ENCODE data around the gene ZCCHC12.
"Not testable (repeated sequence)": the region's sequence is repeated elsewhere in the genome, so short reads cannot be mapped to it uniquely, and the experiment has no call there.

ZCCHC12 gene

GRCh38 chrX:118795528-118796280 is 27.9 kb upstream of the ZCCHC12 start:
- H3K9me3 ChIP-seq (ENCODE audit: control insufficient read depth, low read length): no peaks in the 10 kb centered on the region
- H2AFZ ChIP-seq: no peak overlapping the region
- TF ChIP-seq CTCF (IDR thresholded peaks at IDR 0.05): no peak
- no peak overlapping the region for H3K4me3 ChIP-seq (ENCODE audit: low read depth, low read length)
- H3K4me1 ChIP-seq: no peaks in the 10 kb centered on the region
- no peaks in the 10 kb centered on the region for H3K79me2 ChIP-seq
- H3K4me2 ChIP-seq (ENCODE audit: low read length): no peak overlapping the region
- H3K9ac ChIP-seq: no peak overlapping the region
- no peaks in the 10 kb centered on the region for H3K27me3 ChIP-seq (ENCODE audit: control insufficient read depth, insufficient read depth, low read length)
- no peaks in the 10 kb centered on the region for H3K36me3 ChIP-seq (ENCODE audit: control insufficient read depth, insufficient read depth, low read length)
- H3K27ac ChIP-seq: no peak overlapping the region

- no peaks in the 10 kb centered on the region for H3K27me3 ChIP-seq (ENCODE audit: control insufficient read depth, insufficient read depth, low read length)
- H3K36me3 ChIP-seq (ENCODE audit: control insufficient read depth, insufficient read depth, low read length): no peaks in the 10 kb centered on the region
- no peaks in the 10 kb centered on the region for H3K79me2 ChIP-seq
- no peak overlapping the region for H3K27ac ChIP-seq
- H3K9me3 ChIP-seq (ENCODE audit: control insufficient read depth, low read length): no peaks in the 10 kb centered on the region
- H3K4me2 ChIP-seq (ENCODE audit: low read length): no peak overlapping the region
- H3K4me1 ChIP-seq: no peaks in the 10 kb centered on the region
- no peak for TF ChIP-seq CTCF (IDR thresholded peaks at IDR 0.05)
- H3K9ac ChIP-seq: no peak overlapping the region
- H2AFZ ChIP-seq: no peak overlapping the region
- no peak overlapping the region for H3K4me3 ChIP-seq (ENCODE audit: low read depth, low read length)
These were observed 20.8 kb upstream of the ZCCHC12 start for GRCh38 chrX:118802857-118803256.

GRCh38 chrX:118807151-118808017 is 16.2 kb upstream of the ZCCHC12 start:
- Histone ChIP-seq H3K27ac (no peak overlapping the region), H3K4me3 (ENCODE audit: low read depth, low read length) (no peak overlapping the region), H3K9ac (no peak overlapping the region), H3K79me2 (no peaks in the 10 kb centered on the region), H3K4me2 (ENCODE audit: low read length) (no peak overlapping the region), H3K36me3 (ENCODE audit: control insufficient read depth, insufficient read depth, low read length) (no peaks in the 10 kb centered on the region), H2AFZ (no peak overlapping the region), H3K4me1 (no peaks in the 10 kb centered on the region), H3K27me3 (ENCODE audit: control insufficient read depth, insufficient read depth, low read length) (no peaks in the 10 kb centered on the region), H3K9me3 (ENCODE audit: control insufficient read depth, low read length) (no peaks in the 10 kb centered on the region)
- peak; percentile 59 for TF ChIP-seq CTCF (IDR thresholded peaks at IDR 0.05)

- not testable (repeated sequence) for H3K9me3 ChIP-seq (ENCODE audit: control insufficient read depth, low read length); H3K4me3 ChIP-seq (ENCODE audit: low read depth, low read length); H3K4me2 ChIP-seq (ENCODE audit: low read length); H3K36me3 ChIP-seq (ENCODE audit: control insufficient read depth, insufficient read depth, low read length); H3K4me1 ChIP-seq; H3K9ac ChIP-seq; H3K79me2 ChIP-seq; H3K27ac ChIP-seq; H2AFZ ChIP-seq; H3K27me3 ChIP-seq (ENCODE audit: control insufficient read depth, insufficient read depth, low read length)
These were observed 6.4 kb upstream of the ZCCHC12 start for GRCh38 chrX:118817257-118817656.

- no peaks in the 10 kb centered on the region for H3K9me3 ChIP-seq (ENCODE audit: control insufficient read depth, low read length)
- no peak for TF ChIP-seq CTCF (IDR thresholded peaks at IDR 0.05)
- no peak overlapping the region for H3K9ac ChIP-seq
- no peak overlapping the region for H3K4me3 ChIP-seq (ENCODE audit: low read depth, low read length)
- H3K79me2 ChIP-seq: no peaks in the 10 kb centered on the region
- H3K36me3 ChIP-seq (ENCODE audit: control insufficient read depth, insufficient read depth, low read length): no peaks in the 10 kb centered on the region
- H2AFZ ChIP-seq: no peak overlapping the region
- no peak overlapping the region for H3K27ac ChIP-seq
- H3K27me3 ChIP-seq (ENCODE audit: control insufficient read depth, insufficient read depth, low read length): no peaks in the 10 kb centered on the region
- no peaks in the 10 kb centered on the region for H3K4me1 ChIP-seq
- peak overlapping the region; percentile 61 for H3K4me2 ChIP-seq (ENCODE audit: low read length)
These were observed 628 bp downstream of the ZCCHC12 start for GRCh38 chrX:118824173-118824730.

Measured in parathyroid adenoma (tissue), 2 donors.